Osteoblast (primary cell): ENCODE results near the gene ZNF318. TPM values are rescaled to one million over a fixed set of nuclear protein-coding genes. Genes with fewer than 3 reads are reported as not detected.
"Not testable (repeated sequence)": the region's sequence is repeated elsewhere in the genome, so short reads cannot be mapped to it uniquely, and the experiment has no call there.

ENCODE experiments used
- DNase-seq: peaks from one replicate; pipeline ENCODE4 v3.0.0; 2011; ENCODE audit warnings: low spot score, mixed read lengths; ENCODE audit not compliant: insufficient read length; ENCODE audit errors: missing footprints
- H2AFZ ChIP-seq: 2 replicates; pipeline ENCODE4 v1.6.0; 2011; ENCODE audit warnings: mild to moderate bottlenecking, low read length
- H3K27ac ChIP-seq: 2 replicates; pipeline ENCODE4 v1.5.1; 2011; ENCODE audit warnings: mild to moderate bottlenecking, low read depth, low read length, moderate library complexity
- H3K27me3 ChIP-seq: 2 replicates; pipeline ENCODE4 v1.6.0; 2012; ENCODE audit warnings: mild to moderate bottlenecking, control low read depth, inconsistent platforms, low read length, moderate library complexity; ENCODE audit not compliant: insufficient read depth
- H3K36me3 ChIP-seq: 2 replicates; pipeline ENCODE4 v1.5.1; 2011; ENCODE audit warnings: mild to moderate bottlenecking, low read length, control low read depth, moderate library complexity; ENCODE audit not compliant: insufficient read depth
- H3K4me1 ChIP-seq: 2 replicates; pipeline ENCODE4 v1.5.1; 2011; ENCODE audit warnings: mild to moderate bottlenecking, low read length, control low read depth, moderate library complexity; ENCODE audit not compliant: insufficient read depth
- H3K4me2 ChIP-seq: 2 replicates; pipeline ENCODE4 v1.6.0; 2011; ENCODE audit warnings: mild to moderate bottlenecking, low read length; ENCODE audit not compliant: insufficient read depth
- H3K4me3 ChIP-seq: fragments of 200-600 bp; sonication (generic); 3 replicates; pipeline ENCODE4 v1.5.1; 2012; ENCODE audit warnings: mild to moderate bottlenecking, low read length, inconsistent platforms; ENCODE audit not compliant: insufficient read depth
- H3K79me2 ChIP-seq: 2 replicates; pipeline ENCODE4 v1.6.0; 2012; ENCODE audit warnings: mild to moderate bottlenecking, low read length, control low read depth, inconsistent platforms; ENCODE audit not compliant: insufficient read depth
- H3K9me3 ChIP-seq: 2 replicates; pipeline ENCODE4 v1.5.1; 2011; ENCODE audit warnings: low read depth, low read length, control low read depth
- H4K20me1 ChIP-seq: 2 replicates; pipeline ENCODE4 v1.6.0; 2012; ENCODE audit warnings: mild to moderate bottlenecking, low read length, control low read depth; ENCODE audit not compliant: insufficient read depth
- CTCF ChIP-seq: IDR thresholded peaks from 2 replicates; pipeline ENCODE4 v1.5.1; 2011; ENCODE audit warnings: mild to moderate bottlenecking, low read depth, low read length, moderate library complexity; ENCODE audit errors: extremely low read depth
- total RNA-seq: library from RNA; depleted of rRNA; stranded (reverse); fragments of >200 nt; gene quantifications from 2 replicates; pipeline ENCODE4 v1.2.3, GENCODE V29; 2012

The ZNF318 gene
- total RNA-seq, 1 donor = 12.3 TPM

GRCh38 chr6:43383021-43383667, 13.7 kb upstream of the ZNF318 start:
- Histone ChIP-seq H3K36me3 (no peaks in the 10 kb centered on the region), H3K4me1 (peaks cover 12% of the 10 kb centered on the region), H3K4me3 (no peak overlapping the region), H3K27me3 (no peaks in the 10 kb centered on the region), H3K27ac (peak overlapping the region; percentile 31), H3K9me3 (no peaks in the 10 kb centered on the region), H2AFZ (no peak overlapping the region), H3K4me2 (peak overlapping the region; percentile 28), H3K79me2 (no peaks in the 10 kb centered on the region), H4K20me1 (no peaks in the 10 kb centered on the region)
- no peak for TF ChIP-seq CTCF
- DNase-seq = peak; percentile 87

GRCh38 chr6:43380858-43381257, 11.4 kb upstream of the ZNF318 start:
- not testable (repeated sequence) for H3K36me3 ChIP-seq, H3K4me3 ChIP-seq, H2AFZ ChIP-seq, H3K27me3 ChIP-seq, H3K27ac ChIP-seq, H4K20me1 ChIP-seq, DNase-seq, H3K9me3 ChIP-seq, H3K79me2 ChIP-seq, H3K4me2 ChIP-seq
- peaks cover 12% of the 10 kb centered on the region for H3K4me1 ChIP-seq

GRCh38 chr6:43378631-43379030, 9.2 kb upstream of the ZNF318 start:
- TF ChIP-seq CTCF = no peak
- no peak for DNase-seq
- no peaks in the 10 kb centered on the region for H3K79me2 ChIP-seq
- H3K4me1 ChIP-seq = peaks cover 9% of the 10 kb centered on the region
- H3K4me2 ChIP-seq = no peak overlapping the region
- H3K27me3 ChIP-seq = no peaks in the 10 kb centered on the region
- no peak overlapping the region for H3K4me3 ChIP-seq
- no peak overlapping the region for H2AFZ ChIP-seq
- H3K9me3 ChIP-seq = no peaks in the 10 kb centered on the region
- no peaks in the 10 kb centered on the region for H4K20me1 ChIP-seq
- H3K36me3 ChIP-seq = no peaks in the 10 kb centered on the region
- H3K27ac ChIP-seq = no peak overlapping the region

GRCh38 chr6:43377710-43378229, 8.3 kb upstream of the ZNF318 start:
- DNase-seq = no peak
- TF ChIP-seq CTCF = no peak
- Histone ChIP-seq H3K36me3 (no peaks in the 10 kb centered on the region), H4K20me1 (no peaks in the 10 kb centered on the region), H3K79me2 (no peaks in the 10 kb centered on the region), H3K27ac (no peak overlapping the region), H3K4me1 (peaks cover under 1% of the 10 kb centered on the region), H3K4me3 (no peak overlapping the region), H3K4me2 (no peak overlapping the region), H2AFZ (no peak overlapping the region), H3K9me3 (no peaks in the 10 kb centered on the region), H3K27me3 (no peaks in the 10 kb centered on the region)
